Measurements from ENCODE around the gene RAB19.

RAB19 gene

GRCh38 chr7:140403878-140404564 lies at the start of gene RAB19:
RAB19 (plus strand) TSS chr7:140404058; CDS start chr7:140407647, 3,589 bp downstream.
- no peak for DNase-seq (ENCODE audit: low read depth)

- no peak for DNase-seq (ENCODE audit: low read depth)
Measured at GRCh38 chr7:140358024-140358411, 45.8 kb upstream of the RAB19 start.

- no peak for DNase-seq (ENCODE audit: low read depth)
Measured at GRCh38 chr7:140358412-140359051, 45.3 kb upstream of the RAB19 start.

- DNase-seq (ENCODE audit: low read depth) = no peak
Measured at GRCh38 chr7:140360697-140361229, 43.1 kb upstream of the RAB19 start.

GRCh38 chr7:140364819-140365218 lies 39.0 kb upstream of the RAB19 start:
- no peak for DNase-seq (ENCODE audit: low read depth)

- DNase-seq (ENCODE audit: low read depth) = no peak
Measured at GRCh38 chr7:140367528-140367927, 36.3 kb upstream of the RAB19 start.

GRCh38 chr7:140369294-140369693 lies 34.6 kb upstream of the RAB19 start:
- DNase-seq (ENCODE audit: low read depth) = no peak

GRCh38 chr7:140375323-140375722 lies 28.5 kb upstream of the RAB19 start:
- no peak for DNase-seq (ENCODE audit: low read depth)

- no peak for DNase-seq (ENCODE audit: low read depth)
Measured at GRCh38 chr7:140375892-140376730, 27.7 kb upstream of the RAB19 start.

GRCh38 chr7:140383954-140384713 lies 19.7 kb upstream of the RAB19 start:
- no peak for DNase-seq (ENCODE audit: low read depth)

- peak; percentile 30 for DNase-seq (ENCODE audit: low read depth)
Measured at GRCh38 chr7:140384894-140385545, 18.8 kb upstream of the RAB19 start.

- DNase-seq (ENCODE audit: low read depth) = no peak
Measured at GRCh38 chr7:140389445-140389844, 14.4 kb upstream of the RAB19 start.

GRCh38 chr7:140390034-140390433 lies 13.8 kb upstream of the RAB19 start:
- no peak for DNase-seq (ENCODE audit: low read depth)

- peak; percentile 19 for DNase-seq (ENCODE audit: low read depth)
Measured at GRCh38 chr7:140390466-140391190, 13.2 kb upstream of the RAB19 start.

- no peak for DNase-seq (ENCODE audit: low read depth)
Measured at GRCh38 chr7:140391634-140392033, 12.2 kb upstream of the RAB19 start.

- no peak for DNase-seq (ENCODE audit: low read depth)
Measured at GRCh38 chr7:140393756-140394306, 10.0 kb upstream of the RAB19 start.

- DNase-seq (ENCODE audit: low read depth) = peak; percentile 75
Measured at GRCh38 chr7:140397784-140398750, 5.8 kb upstream of the RAB19 start, which contains the start of gene SLC37A3. SLC37A3 (minus strand) TSS chr7:140398530; CDS start chr7:140382526, 16,004 bp downstream.

GRCh38 chr7:140398821-140399220 lies 5.0 kb upstream of the RAB19 start:
- DNase-seq (ENCODE audit: low read depth) = no peak

- DNase-seq (ENCODE audit: low read depth) = no peak
Measured at GRCh38 chr7:140400381-140400780, 3.5 kb upstream of the RAB19 start.

All from EH (cell line).